M059J (cell line): Measurements from ENCODE around the gene ZNF99. TPM values are rescaled to one million over a fixed set of nuclear protein-coding genes. Genes with fewer than 3 reads are reported as not detected.
"Not testable (repeated sequence)": the region's sequence is repeated elsewhere in the genome, so short reads cannot be mapped to it uniquely, and the experiment has no call there.

Source experiments
- DNase-seq: peaks from one replicate; pipeline ENCODE4 v3.0.0-alpha.2; 2012; ENCODE audit warnings: low read depth
- total RNA-seq: library from RNA; depleted of rRNA; stranded (reverse); fragments of >200 nt; shearing (Covaris generic); gene quantifications from 2 replicates; pipeline ENCODE4 v1.2.3, GENCODE V29; 2014; rRNA removed

Gene ZNF99
- not detected in 2 replicates for total RNA-seq

DNA sequence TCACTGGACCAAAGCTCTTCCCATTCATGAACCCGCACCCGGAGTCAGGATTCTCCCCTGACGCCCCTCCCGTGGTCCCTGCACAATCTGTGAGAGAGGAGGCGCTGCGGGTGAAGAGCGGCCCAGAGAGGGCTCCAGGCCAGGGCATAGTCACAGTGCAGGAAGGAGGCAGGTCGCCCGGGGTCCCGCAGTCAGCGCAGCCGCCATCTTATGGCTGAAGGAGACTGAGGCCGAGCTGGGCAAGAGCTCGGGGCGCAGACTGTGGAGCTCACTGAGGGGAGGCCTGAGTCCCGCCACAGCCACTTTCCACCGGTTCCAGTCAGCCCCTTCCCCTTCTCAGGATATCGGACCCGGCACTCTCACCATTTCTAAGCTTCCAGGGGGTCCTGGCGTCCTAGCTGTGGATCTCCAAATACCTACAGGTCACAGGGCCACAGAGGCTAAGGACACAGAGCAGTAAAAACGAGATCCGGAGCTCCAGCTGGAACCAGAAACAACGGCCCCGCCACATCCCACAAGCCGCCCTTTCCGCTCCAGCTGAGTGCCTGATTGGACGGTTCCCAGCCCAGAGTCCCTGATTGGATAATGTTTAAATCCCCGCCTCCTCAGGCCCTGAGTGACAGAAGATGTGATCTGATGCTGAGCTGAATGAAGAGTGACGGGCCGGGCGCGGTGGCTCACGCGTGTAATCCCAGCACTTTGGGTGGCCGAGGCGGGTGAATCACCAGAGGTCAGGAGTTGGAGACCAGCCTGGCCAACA is at the start of gene ZNF99:
Gene ZNF99, minus strand, starts transcription at position 501 of the 760 bp plus-strand sequence. Its CDS starts 135 bp downstream, at position 366.
- no peak for DNase-seq

DNA sequence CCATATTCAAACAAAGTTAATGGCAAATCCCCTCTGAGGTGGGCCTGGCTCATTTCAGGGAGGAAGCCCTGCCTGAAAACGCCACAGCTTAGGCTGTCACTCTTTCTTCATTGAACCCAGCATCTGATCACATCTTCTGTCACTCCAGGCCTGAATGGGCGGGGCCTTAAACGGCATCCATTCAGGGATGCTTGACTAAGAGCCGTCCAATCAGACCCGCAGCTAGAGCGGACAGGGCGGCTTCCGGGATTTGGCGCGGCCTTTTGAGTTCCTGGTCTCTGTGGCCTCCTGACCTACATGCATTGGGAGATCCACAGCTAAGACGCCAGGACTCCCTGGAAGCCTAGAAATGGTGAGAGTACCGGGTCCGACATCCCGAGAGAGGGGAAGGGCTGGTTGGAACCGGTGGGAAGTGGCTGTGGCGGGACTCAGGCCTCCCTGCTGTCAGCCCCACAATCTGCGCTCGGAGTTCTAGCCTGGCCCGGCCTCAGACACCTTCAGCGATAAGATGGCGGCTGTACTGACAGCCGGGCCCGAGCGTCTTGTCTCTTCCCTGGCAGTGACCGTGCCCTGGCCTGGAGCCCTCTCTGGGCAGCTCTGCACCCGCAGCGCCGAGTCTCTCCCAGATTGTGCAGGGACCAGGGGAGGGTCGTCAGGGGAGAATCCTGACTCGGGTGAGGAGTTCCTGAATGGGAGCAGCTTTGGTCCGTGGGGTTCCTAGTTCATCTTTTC is 48.2 kb upstream of the ZNF99 start, which contains the start of gene ZNF723:
Gene ZNF723, plus strand, starts transcription at position 261 of the 732 bp plus-strand sequence. Its CDS starts 89 bp downstream, at position 350.
- no peak for DNase-seq

DNA sequence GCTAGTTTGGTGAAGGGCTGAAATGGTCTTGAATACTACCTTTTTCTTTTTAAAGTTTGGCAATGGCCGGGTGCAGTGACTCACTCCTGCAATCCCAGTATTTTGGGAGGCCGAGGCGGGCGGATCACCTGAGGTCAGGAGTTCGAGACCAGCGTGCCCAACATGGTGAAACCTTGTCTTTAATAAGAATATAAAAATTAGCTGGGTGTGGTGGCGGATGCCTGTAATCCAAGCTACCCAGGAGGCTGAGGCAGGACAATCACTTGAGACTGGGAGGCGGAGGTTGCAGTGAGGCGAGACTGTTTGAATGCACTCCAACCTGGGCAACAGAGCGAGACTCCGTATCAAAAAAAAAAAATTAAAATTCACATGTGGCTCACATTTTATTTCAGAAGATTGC is 47.3 kb upstream of the ZNF99 start:
- DNase-seq, result no peak

DNA sequence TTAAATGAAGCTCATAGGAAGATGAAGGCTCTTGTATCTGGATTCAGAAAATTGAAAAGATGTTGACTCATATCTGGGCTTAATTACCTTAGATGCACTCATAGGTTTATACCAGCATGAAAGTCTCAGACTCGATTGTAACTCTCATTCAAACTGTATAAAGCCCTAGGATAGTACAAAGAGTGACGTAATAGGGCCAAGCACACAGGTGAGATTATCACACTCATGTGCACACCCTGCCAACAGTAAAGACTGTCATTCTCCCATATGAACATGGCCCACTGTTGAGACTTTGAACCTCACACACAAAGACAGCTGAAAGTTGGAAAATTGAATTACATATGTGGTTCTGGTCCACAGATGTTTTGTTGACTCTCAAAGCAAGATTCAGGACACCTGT is 30.2 kb upstream of the ZNF99 start:
- no peak for DNase-seq

DNA sequence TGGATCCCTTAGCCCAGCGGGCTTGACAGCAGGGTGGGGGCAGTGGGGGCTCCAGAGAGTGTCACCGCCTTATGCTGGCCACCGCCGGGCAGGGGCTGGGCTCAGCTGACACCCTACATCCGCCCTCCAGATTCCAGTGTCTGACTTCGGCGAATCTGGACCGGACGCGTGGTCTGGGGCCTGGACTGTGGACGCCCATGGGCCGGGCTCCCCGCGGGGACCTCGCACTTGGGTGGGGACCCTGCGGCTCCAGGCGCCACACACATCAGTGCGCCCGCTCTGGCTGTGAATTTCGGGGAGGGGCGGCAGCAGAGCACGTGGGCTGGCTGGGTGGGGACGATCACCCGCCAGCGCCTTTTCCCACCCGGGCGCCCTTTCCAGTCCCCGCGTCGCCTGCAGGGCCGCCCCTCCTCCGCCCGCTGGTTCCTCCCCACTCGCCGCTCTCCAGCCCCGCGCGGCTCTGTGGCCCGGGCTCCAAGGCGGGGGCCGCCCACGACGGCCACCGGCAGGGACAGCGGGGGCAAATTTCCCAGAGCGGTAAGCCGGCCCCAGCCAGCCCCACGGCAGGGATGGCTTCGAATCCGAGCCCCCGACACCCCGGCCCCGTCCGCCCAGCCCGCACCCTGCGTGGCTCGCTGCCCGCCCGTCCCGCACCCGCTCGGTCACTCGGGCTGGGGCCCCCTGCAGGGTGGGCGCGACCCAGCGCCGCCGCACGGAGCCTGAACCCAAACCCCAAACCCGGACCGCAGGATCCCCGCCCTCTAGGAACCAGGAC is 23.3 kb upstream of the ZNF99 start:
- no peak for DNase-seq

DNA sequence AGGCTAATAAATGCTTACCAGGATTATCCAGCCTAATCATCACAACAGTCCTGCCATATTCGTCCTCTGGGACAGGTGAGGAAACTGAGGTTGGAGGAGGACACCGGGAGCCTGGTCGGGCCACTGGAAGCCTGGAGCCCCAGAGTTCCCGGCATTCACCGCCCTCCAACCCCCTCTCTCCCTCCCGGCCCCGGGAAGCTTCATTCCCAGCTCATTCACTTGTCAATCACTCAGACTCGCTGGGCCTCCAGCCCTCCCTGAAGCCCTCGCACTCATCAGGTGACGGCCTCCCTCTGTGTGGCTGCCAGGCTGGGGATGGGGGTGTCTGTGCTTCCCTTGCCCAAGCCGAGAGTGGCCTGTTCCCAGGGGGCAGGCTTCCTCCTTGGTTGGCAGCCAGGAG is 22.5 kb upstream of the ZNF99 start:
- DNase-seq, result no peak

DNA sequence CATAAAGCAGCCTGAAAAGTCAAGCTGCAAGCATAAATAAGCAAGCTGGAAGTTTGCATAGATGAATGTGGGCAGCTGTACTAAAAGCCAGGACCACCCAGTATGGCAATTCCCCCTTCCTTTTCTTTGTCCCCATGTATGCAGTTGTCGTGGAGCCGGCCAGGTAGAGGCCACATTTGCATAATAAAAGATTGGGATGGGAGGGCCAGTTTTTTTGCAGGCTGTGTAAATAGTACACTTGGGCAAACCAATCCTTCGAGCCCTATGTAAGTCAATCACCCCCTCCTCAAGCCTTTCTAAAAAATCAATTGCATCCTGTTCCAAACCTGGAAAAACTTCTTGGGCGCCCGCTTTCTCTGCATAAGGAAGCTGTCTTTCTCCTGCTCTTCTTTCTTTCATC is 13.1 kb upstream of the ZNF99 start:
- DNase-seq, result no peak

DNA sequence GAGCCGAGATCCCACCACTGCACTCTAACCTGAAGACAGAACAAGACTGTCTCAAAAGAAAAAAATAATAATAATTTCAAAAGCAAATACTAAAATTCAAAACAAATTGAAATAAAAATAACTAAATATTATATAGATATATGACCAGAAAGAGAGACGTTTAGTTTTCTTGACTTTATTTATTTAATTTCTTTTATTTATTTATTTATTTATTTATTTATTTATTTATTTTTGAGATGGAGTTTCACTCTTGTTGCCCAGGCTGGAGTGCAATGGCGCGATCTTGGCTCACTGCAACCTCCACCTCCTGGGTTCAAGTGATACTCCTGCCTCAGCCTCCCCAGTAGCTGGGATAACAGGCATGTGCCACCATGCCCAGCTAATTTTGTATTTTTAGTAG is 8.9 kb upstream of the ZNF99 start:
- DNase-seq, result not testable (repeated sequence)

DNA sequence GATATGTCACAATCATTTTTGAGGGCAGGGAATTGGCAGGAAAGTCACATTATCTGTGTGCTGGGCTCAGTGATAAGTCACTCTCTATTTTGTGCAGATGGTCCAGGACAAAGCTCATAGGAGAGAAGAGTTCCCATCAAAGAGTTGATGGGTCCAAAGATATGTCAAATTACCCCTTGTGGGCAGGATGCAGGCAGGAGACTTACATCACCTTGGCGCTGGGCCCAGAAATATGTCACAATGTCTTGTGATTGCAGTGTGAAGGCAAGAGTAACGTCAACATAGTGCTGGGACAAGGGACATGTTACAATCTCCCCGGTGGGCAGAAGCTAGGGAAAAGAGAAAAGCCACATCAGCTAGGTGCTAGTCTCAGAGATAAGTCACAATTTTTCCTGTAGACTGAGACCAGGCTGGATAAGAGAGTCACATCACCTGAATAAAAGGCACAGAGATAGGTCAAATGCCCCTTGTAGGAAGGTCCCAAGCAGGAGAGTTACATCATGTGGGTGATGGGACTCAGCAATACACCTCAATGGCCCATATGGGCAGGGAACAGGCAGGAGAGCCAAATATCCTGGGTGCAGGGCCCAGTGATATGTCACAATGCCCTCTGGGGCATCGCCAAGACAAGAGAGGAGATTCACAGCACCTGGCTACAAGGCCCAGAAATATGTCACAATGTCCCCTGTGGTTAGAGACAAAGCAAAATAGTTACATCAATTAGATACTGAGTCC is 47.9 kb downstream of the ZNF99 start:
- no peak for DNase-seq

DNA sequence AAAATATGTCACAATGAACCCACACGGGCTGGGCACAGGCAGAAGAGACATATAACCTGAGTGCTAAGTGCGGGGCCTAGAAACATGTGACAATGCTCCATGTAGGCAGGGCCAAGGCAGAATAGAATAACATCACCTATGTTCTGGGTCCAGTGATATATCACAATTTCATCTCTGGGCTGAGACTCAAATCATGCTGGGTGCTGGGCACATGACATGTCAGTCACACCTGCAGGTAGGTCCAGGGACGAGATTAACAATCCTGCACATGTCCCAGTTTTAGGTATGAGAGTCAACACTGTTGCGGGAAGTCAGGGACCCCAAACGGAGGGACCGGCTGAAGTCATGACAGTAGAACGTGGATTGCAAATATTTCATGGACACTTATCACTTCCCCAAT is 50.3 kb downstream of the ZNF99 start:
- no peak for DNase-seq

DNA sequence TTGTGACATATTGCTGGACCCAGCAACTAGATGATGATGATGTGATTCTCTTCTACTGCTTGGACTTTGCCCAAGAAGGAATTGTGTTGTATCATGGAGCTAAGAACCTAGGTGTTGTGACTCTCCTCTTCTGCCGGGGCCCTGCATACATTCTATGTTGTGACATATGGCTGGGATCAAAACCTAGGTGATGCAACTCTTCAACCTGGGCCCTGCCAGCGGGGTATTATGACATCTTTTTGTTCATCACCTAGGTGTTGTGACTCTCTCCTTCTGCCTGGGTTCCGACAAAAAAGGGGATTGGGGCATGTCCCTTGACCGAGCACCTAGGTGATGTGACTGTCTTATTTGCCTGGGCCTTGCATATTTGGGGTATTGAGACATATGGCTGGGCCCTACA is 55.7 kb downstream of the ZNF99 start:
- DNase-seq, result not testable (repeated sequence)

DNA sequence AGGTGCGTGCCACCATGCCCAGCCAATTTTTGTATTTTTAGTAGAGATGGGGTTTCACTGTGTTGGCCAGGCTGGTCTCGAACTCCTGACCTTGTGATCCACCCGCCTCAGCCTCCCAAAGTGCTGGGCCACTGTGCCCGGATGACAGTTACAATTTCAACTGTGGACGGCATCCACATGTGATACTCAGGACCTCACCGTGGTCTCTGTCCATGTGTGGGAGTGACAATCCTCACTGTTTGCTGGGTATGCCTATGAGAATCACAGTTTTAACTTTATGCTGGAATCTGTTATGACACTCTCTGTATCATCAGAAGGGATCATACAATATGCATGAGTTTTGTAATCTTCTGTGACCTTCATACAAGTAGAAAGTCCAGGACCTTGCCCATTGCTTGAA is 62.4 kb downstream of the ZNF99 start:
- not testable (repeated sequence) for DNase-seq

DNA sequence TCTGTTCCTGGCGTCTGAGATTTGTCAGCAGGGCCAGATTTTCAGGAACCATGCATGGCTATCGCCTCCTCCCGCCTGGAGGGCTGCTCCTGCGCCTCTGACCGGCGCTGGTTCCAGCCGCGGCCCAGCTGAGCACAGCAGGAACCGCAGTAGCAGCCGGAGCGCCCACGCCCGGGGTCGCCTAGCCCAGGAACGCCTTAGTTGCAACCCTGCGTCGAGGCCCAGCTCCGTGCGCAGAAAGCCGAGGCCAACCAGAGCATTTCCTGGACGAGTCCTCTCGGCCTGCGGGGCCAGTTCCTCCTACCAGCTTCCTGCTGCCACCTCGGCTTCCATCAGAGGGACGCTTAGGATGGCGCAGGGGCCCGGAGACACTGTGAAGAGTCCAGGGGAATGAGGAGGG is 75.0 kb downstream of the ZNF99 start:
- no peak for DNase-seq

DNA sequence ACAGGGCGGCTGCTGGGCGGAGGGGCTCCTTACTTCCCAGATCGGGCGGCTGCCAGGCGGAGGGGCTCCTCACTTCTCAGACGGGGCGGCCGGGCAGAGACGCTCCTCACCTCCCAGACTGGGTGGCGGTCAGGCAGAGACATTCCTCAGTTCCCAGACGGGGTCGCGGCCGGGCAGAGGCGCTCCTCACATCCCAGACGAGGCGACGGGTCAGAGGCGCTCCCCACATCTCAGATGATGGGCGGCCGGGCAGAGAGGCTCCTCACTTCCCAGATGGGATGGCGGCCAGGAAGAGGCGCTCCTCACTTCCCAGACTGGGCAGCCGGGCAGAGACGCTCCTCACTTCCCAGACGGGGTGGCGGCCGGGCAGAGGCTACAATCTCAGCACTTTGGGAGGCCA is 80.9 kb downstream of the ZNF99 start:
- not testable (repeated sequence) for DNase-seq

DNA sequence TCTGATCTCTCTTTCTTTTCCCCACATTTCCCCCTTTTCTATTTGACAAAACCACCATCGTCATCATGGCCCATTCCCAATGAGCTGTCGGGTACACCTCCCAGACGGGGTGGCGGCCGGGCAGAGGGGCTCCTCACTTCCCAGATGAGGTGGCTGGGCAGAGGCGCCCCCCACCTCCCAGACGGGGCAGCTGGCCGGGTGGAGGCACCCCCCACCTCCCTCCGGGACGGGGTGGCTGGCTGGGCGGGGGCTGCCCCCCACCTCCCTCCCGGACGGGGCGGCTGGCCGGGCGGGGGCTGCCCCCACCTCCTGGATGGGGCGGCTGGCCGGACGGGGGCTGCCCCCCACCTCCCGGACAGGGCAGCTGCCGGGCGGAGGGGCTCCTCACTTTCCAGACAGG is 81.3 kb downstream of the ZNF99 start:
- DNase-seq, result not testable (repeated sequence)

Other genes starting within 250 kb of the ZNF99 start
- gene ZNF492, start 149.8 kb downstream of the ZNF99 start, total RNA-seq, result not detected in 2 replicates
- gene ZNF723, start 48.1 kb upstream of the ZNF99 start, total RNA-seq, result not detected in 2 replicates
- not detected in 2 replicates for gene ZNF728, start 219.0 kb upstream of the ZNF99 start, total RNA-seq